Vagina (tissue), 2 donors: ENCODE data around the gene LY6G6C.
A peak's percentile ranks its signal among the peaks of the same experiment; 100 is the strongest.

Experiments used
- CTCF ChIP-seq, 3 experiments: fragments of 450-650 bp in 2 of 3; fragments of 200-600 bp in 1 of 3; sonication (generic) in 1 of 3; IDR thresholded peaks; one replicate each; pipeline ENCODE4 v1.5.1; 2017 to 2019; ENCODE audit warnings: antibody characterized with exemption in 3 of 3, mild to moderate bottlenecking in 2 of 3, moderate library complexity in 2 of 3
- POLR2A ChIP-seq, 2 donors: fragments of 450-650 bp; IDR thresholded peaks; one replicate each; pipeline ENCODE4 v1.6.1; 2017; ENCODE audit warnings: antibody characterized with exemption in 2 of 2, mild to moderate bottlenecking in 2 of 2, moderate library complexity in 2 of 2

DNA sequence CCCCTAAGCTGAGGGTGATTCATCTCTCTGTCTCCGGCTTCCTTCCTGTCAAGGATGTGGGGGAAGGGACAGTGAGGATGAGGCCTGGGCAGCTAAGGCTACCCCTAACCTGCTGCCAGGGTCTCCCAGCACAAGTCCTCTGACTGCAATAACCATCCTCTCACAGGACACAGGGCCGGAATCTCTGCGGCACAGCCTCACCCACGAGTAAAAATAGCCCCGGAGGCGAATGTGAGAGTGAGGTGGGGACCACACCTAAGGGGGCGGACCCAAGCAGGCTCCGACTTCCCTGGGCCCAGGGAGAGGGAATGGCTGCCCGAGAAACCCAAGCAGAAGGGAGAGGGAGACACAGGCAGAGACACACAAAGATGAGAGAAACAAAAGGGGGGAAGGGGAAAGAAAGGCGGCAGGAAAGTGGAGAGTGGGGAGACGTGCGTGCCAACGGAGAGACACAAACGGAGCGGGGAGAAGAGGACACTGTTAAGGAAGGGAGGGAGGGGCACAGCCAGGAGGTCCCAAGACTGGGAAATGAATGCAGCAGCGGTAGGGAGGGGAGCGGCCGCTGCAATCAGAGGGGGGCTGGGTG is 13.4 kb upstream of the LY6G6C start:
- TF ChIP-seq CTCF (IDR thresholded peaks at IDR 0.05) (no peak), POLR2A (IDR thresholded peaks at IDR 0.05) (peak in 1 of 2 donors; percentile 57)
